Adrenal gland (tissue), 5 donors: ENCODE data around the gene SH3RF2.

Experiments
- POLR2A ChIP-seq, 2 donors: fragments of 450-650 bp; IDR thresholded peaks; one replicate each; pipeline ENCODE4 v1.6.1; 2017; ENCODE audit warnings: antibody characterized with exemption in 2 of 2, mild to moderate bottlenecking in 2 of 2, moderate library complexity in 1 of 2
- TF ChIP-seq, protein P1 (sequence below), 6 experiments: fragments of 450-650 bp in 4 of 6; fragments of 200-600 bp in 2 of 6; sonication (generic) in 1 of 6; IDR thresholded peaks; 1 replicate in 5 of 6; 2 replicates in 1 of 6; pipeline versions ENCODE4 v1.5.1 to v1.8.0; 2016 to 2021; ENCODE audit warnings: antibody characterized with exemption in 6 of 6, mild to moderate bottlenecking in 2 of 6, moderate library complexity in 1 of 6
- donor health status: DM: no; HTN: no; CAD: no.

DNA sequence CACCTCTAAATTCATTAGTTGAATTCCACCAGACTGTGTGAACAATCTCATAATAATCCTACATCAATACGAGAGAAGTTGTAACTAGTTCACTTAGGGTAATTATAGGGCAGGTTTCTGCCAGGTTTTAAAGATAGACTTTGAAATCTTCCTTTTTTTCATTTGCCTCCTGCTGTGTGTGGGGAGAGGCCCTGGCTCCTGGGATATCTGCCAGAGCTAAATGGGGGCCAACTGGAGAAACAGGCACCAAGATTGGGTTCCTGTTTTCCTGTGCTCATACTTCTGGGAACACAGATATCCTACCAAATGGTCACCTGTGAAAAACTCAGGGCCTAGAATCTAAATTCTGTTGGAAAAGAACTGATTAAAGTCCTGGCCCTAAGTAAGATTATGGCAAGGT, 42.3 kb downstream of the SH3RF2 start:
- no peak for TF ChIP-seq POLR2A (IDR thresholded peaks at IDR 0.05)
- TF ChIP-seq, protein P1, sequence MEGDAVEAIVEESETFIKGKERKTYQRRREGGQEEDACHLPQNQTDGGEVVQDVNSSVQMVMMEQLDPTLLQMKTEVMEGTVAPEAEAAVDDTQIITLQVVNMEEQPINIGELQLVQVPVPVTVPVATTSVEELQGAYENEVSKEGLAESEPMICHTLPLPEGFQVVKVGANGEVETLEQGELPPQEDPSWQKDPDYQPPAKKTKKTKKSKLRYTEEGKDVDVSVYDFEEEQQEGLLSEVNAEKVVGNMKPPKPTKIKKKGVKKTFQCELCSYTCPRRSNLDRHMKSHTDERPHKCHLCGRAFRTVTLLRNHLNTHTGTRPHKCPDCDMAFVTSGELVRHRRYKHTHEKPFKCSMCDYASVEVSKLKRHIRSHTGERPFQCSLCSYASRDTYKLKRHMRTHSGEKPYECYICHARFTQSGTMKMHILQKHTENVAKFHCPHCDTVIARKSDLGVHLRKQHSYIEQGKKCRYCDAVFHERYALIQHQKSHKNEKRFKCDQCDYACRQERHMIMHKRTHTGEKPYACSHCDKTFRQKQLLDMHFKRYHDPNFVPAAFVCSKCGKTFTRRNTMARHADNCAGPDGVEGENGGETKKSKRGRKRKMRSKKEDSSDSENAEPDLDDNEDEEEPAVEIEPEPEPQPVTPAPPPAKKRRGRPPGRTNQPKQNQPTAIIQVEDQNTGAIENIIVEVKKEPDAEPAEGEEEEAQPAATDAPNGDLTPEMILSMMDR (IDR thresholded peaks at IDR 0.05) = no peak
